GM04503 (cell line): ENCODE results near the gene CHRM5.
A peak's percentile ranks its signal among the peaks of the same experiment; 100 is the strongest.

Experiments used
- DNase-seq: peaks from one replicate; pipeline ENCODE4 v3.0.0-alpha.2; 2012; ENCODE audit warnings: low read depth

CHRM5 gene

GRCh38 chr15:33968224-33968623, at the start of gene CHRM5:
TSS of gene CHRM5 (plus strand) at chr15:33968497. CDS start at chr15:34062718, 94,221 bp downstream.
- DNase-seq = no peak

- DNase-seq = no peak
These were observed 44.9 kb upstream of the CHRM5 start for GRCh38 chr15:33923446-33923845.

GRCh38 chr15:33926260-33926659, 42.0 kb upstream of the CHRM5 start:
- no peak for DNase-seq

GRCh38 chr15:33932734-33933133, 35.6 kb upstream of the CHRM5 start:
- no peak for DNase-seq

GRCh38 chr15:33934396-33934795, 33.9 kb upstream of the CHRM5 start:
- DNase-seq = no peak

GRCh38 chr15:33934921-33935320, 33.4 kb upstream of the CHRM5 start:
- DNase-seq = peak; percentile 16

- DNase-seq = no peak
These were observed 26.8 kb upstream of the CHRM5 start for GRCh38 chr15:33941279-33942063.

- no peak for DNase-seq
These were observed 22.1 kb upstream of the CHRM5 start for GRCh38 chr15:33946152-33946551.

- DNase-seq = no peak
These were observed 12.4 kb upstream of the CHRM5 start for GRCh38 chr15:33955945-33956344.

GRCh38 chr15:33956397-33956796, 11.9 kb upstream of the CHRM5 start:
- no peak for DNase-seq

- no peak for DNase-seq
These were observed 8.3 kb upstream of the CHRM5 start for GRCh38 chr15:33959844-33960548.

GRCh38 chr15:33960549-33960935, 7.8 kb upstream of the CHRM5 start:
- DNase-seq = no peak

GRCh38 chr15:33963831-33964664, 4.2 kb upstream of the CHRM5 start:
- no peak for DNase-seq

GRCh38 chr15:33964665-33965040, 3.6 kb upstream of the CHRM5 start:
- DNase-seq = no peak

GRCh38 chr15:33968821-33969220, 524 bp downstream of the CHRM5 start:
- no peak for DNase-seq

GRCh38 chr15:33971811-33972210, 3.5 kb downstream of the CHRM5 start:
- DNase-seq = no peak

- no peak for DNase-seq
These were observed 6.8 kb downstream of the CHRM5 start for GRCh38 chr15:33975022-33975565.

- DNase-seq = no peak
These were observed 11.9 kb downstream of the CHRM5 start for GRCh38 chr15:33980159-33980558.

- DNase-seq = no peak
These were observed 14.2 kb downstream of the CHRM5 start for GRCh38 chr15:33982516-33982915.

GRCh38 chr15:33985287-33985686, 17.0 kb downstream of the CHRM5 start:
- peak; percentile 66 for DNase-seq

- no peak for DNase-seq
These were observed 17.5 kb downstream of the CHRM5 start for GRCh38 chr15:33985751-33986150.

- no peak for DNase-seq
These were observed 19.1 kb downstream of the CHRM5 start for GRCh38 chr15:33987444-33987843.
